Activated B cell treated with CpG ODN at 0.5 μM for 24 hours (primary cell): ENCODE results near the gene ADAMTS4. TPM values are rescaled to one million over a fixed set of nuclear protein-coding genes. Genes with fewer than 3 reads are reported as not detected.

Experiments
- ATAC-seq: fragments of 200-7000 bp; cut with Tn5 transposase; one replicate; pipeline ENCODE4 v1.10.0; 2021; ENCODE audit warnings: low read depth, mild to moderate bottlenecking, moderate library complexity
- CTCF ChIA-PET: fragments of 350-600 bp; sonication (Branson Sonifier 250); formaldehyde crosslinking; loops from one replicate; lab custom pipeline; 2021; ENCODE audit warnings: antibody characterized with exemption; lab: Charles Lee
- POLR2A ChIA-PET: fragments of 350-600 bp; sonication (Branson Sonifier 250); formaldehyde crosslinking; loops from one replicate; lab custom pipeline; 2021; ENCODE audit warnings: antibody characterized with exemption; lab: Charles Lee
- DNase-seq: peaks from one replicate; pipeline ENCODE4 v3.0.0; 2022
- H3K27ac Mint-ChIP-seq: one replicate; pipeline ENCODE4 v1.8.0; 2020; ENCODE audit warnings: mixed read lengths
- H3K27me3 Mint-ChIP-seq: one replicate; pipeline ENCODE4 v1.8.0; 2021; ENCODE audit warnings: mixed read lengths
- H3K36me3 Mint-ChIP-seq: one replicate; pipeline ENCODE4 v1.8.0; 2021; ENCODE audit warnings: low read depth, mixed read lengths
- H3K4me1 Mint-ChIP-seq: one replicate; pipeline ENCODE4 v1.8.0; 2021; ENCODE audit warnings: mixed read lengths
- H3K4me3 Mint-ChIP-seq: one replicate; pipeline ENCODE4 v1.8.0; 2020; ENCODE audit warnings: mild to moderate bottlenecking, mixed read lengths
- H3K9me3 Mint-ChIP-seq: one replicate; pipeline ENCODE4 v1.8.0; 2020; ENCODE audit warnings: mixed read lengths
- CTCF ChIP-seq: fragments of 200-600 bp; IDR thresholded peaks from one replicate; pipeline ENCODE4 v1.8.0; 2022; ENCODE audit warnings: antibody characterized with exemption, mild to moderate bottlenecking
- intact Hi-C: fragments of 100-400 bp; cut with micrococcal nuclease; formaldehyde crosslinking; loops from one replicate; pipeline ENCODE4 v1.15.1; 2024
- total RNA-seq: library from RNA; stranded (reverse); gene quantifications from 2 replicates; pipeline ENCODE4 v1.2.3, GENCODE V29; 2022

The ADAMTS4 gene
- total RNA-seq, 1 donor from 2014 or later: not detected

GRCh38 chr1:161217831-161218230 lies 19.0 kb upstream of the ADAMTS4 start:
- ATAC-seq (no peak), DNase-seq (no peak)
- H3K4me1 Mint-ChIP-seq: peaks cover 22% of the 10 kb centered on the region
- no peak for TF ChIP-seq CTCF
- intact Hi-C loops: no loop called here
- CTCF ChIA-PET: no interaction called here
- no peak overlapping the region for H3K27ac Mint-ChIP-seq
- POLR2A ChIA-PET: interaction anchor here (1.2 kb wide), 1 partner anchor 9 kb away, joined by 4 read pairs; no protein-coding TSS in a partner anchor
- H3K4me3 Mint-ChIP-seq: no peak overlapping the region
- no peaks in the 10 kb centered on the region for H3K9me3 Mint-ChIP-seq
- H3K36me3 Mint-ChIP-seq: peaks cover 23% of the 10 kb centered on the region
- H3K27me3 Mint-ChIP-seq: peaks cover 26% of the 10 kb centered on the region

GRCh38 chr1:161216945-161217712 lies 18.3 kb upstream of the ADAMTS4 start:
- ChIA-PET POLR2A (interaction anchor here (0.7 to 1.6 kb wide), 3 partner anchors 8 to 24 kb away, joined by 4 to 9 read pairs (median 4); partner anchors contain the start of gene NDUFS2), CTCF (interaction anchor here (1.0 to 1.4 kb wide), 2 partner anchors 15 to 51 kb away, joined by 3 to 4 read pairs; partner anchors contain the start of genes NDUFS2 and PPOX)
- ATAC-seq (peak; percentile 87), DNase-seq (no peak)
- Mint-ChIP-seq H3K27ac (no peak overlapping the region), H3K4me1 (peaks cover 22% of the 10 kb centered on the region), H3K9me3 (no peaks in the 10 kb centered on the region), H3K36me3 (peaks cover 29% of the 10 kb centered on the region), H3K27me3 (peaks cover 20% of the 10 kb centered on the region), H3K4me3 (no peak overlapping the region)
- intact Hi-C loops: no loop called here
- TF ChIP-seq CTCF: no peak

- ATAC-seq (no peak), DNase-seq (no peak)
- no peak within 1 kb of the TSS for H3K4me3 Mint-ChIP-seq
Observed at GRCh38 chr1:161215076-161215475, 16.2 kb upstream of the ADAMTS4 start, which contains the start of gene FCER1G. FCER1G (plus strand) TSS chr1:161215295; CDS start chr1:161215322, 27 bp downstream.

GRCh38 chr1:161214369-161214768 lies 15.5 kb upstream of the ADAMTS4 start:
- H3K36me3 Mint-ChIP-seq: peaks cover 57% of the 10 kb centered on the region
- H3K4me3 Mint-ChIP-seq: no peak overlapping the region
- H3K27ac Mint-ChIP-seq: no peak overlapping the region
- intact Hi-C loops: no loop called here
- H3K9me3 Mint-ChIP-seq: no peaks in the 10 kb centered on the region
- peaks cover 25% of the 10 kb centered on the region for H3K4me1 Mint-ChIP-seq
- H3K27me3 Mint-ChIP-seq: peaks cover 2% of the 10 kb centered on the region
- no peak for TF ChIP-seq CTCF
- ChIA-PET POLR2A (no interaction called here), CTCF (no interaction called here)
- no peak for ATAC-seq
- no peak for DNase-seq

More at GRCh38 chr1:161215076-161215475, 16.2 kb upstream of the ADAMTS4 start, which contains the start of gene FCER1G:
- Mint-ChIP-seq H3K27me3 (peaks cover 8% of the 10 kb centered on the region), H3K9me3 (no peaks in the 10 kb centered on the region), H3K4me1 (peaks cover 23% of the 10 kb centered on the region), H3K27ac (no peak within 1 kb of the TSS), H3K36me3 (peaks cover 50% of the 10 kb centered on the region)
- ChIA-PET POLR2A (no interaction called here), CTCF (interaction anchor here (0.9 to 1.0 kb wide), 2 partner anchors 11 to 23 kb away, joined by 3 read pairs; partner anchors contain the start of gene TOMM40L)
- intact Hi-C loops: no loop called here
- no peak for TF ChIP-seq CTCF
